Measurements from ENCODE around the gene LPAR3.
A peak's percentile ranks its signal among the peaks of the same experiment; 100 is the strongest.

Gene LPAR3

GRCh38 chr1:84853741-84854721 lies 39.0 kb downstream of the LPAR3 start:
- Mint-ChIP-seq H3K9me3 (no peaks in the 10 kb centered on the region), H3K27ac (peak overlapping the region; percentile 88), H3K27me3 (no peaks in the 10 kb centered on the region), H3K4me1 (peaks cover 52% of the 10 kb centered on the region), H3K4me3 (peak overlapping the region; percentile 71), H3K36me3 (no peaks in the 10 kb centered on the region)

- Mint-ChIP-seq H3K27ac (peak overlapping the region; percentile 52), H3K9me3 (no peaks in the 10 kb centered on the region), H3K36me3 (no peaks in the 10 kb centered on the region), H3K27me3 (no peaks in the 10 kb centered on the region), H3K4me1 (peaks cover 57% of the 10 kb centered on the region), H3K4me3 (no peak overlapping the region)
These were observed 41.2 kb downstream of the LPAR3 start for GRCh38 chr1:84851839-84852238.

- no peaks in the 10 kb centered on the region for H3K27me3 Mint-ChIP-seq
- H3K27ac Mint-ChIP-seq: no peak overlapping the region
- no peaks in the 10 kb centered on the region for H3K9me3 Mint-ChIP-seq
- H3K36me3 Mint-ChIP-seq: no peaks in the 10 kb centered on the region
- peaks cover 40% of the 10 kb centered on the region for H3K4me1 Mint-ChIP-seq
- H3K4me3 Mint-ChIP-seq: no peak overlapping the region
These were observed 43.5 kb downstream of the LPAR3 start for GRCh38 chr1:84849357-84849975.

GRCh38 chr1:84847253-84848250 lies 45.5 kb downstream of the LPAR3 start:
- Mint-ChIP-seq H3K36me3 (no peaks in the 10 kb centered on the region), H3K4me1 (peaks cover 21% of the 10 kb centered on the region), H3K9me3 (no peaks in the 10 kb centered on the region), H3K27ac (no peak overlapping the region), H3K4me3 (no peak overlapping the region), H3K27me3 (no peaks in the 10 kb centered on the region)

- H3K4me3 Mint-ChIP-seq: no peak overlapping the region
- no peaks in the 10 kb centered on the region for H3K36me3 Mint-ChIP-seq
- no peak overlapping the region for H3K27ac Mint-ChIP-seq
- H3K9me3 Mint-ChIP-seq: no peaks in the 10 kb centered on the region
- H3K27me3 Mint-ChIP-seq: no peaks in the 10 kb centered on the region
- H3K4me1 Mint-ChIP-seq: peaks cover 12% of the 10 kb centered on the region
These were observed 46.6 kb downstream of the LPAR3 start for GRCh38 chr1:84846387-84846786.

- H3K4me3 Mint-ChIP-seq: no peak overlapping the region
- peaks cover 12% of the 10 kb centered on the region for H3K4me1 Mint-ChIP-seq
- no peaks in the 10 kb centered on the region for H3K27me3 Mint-ChIP-seq
- no peaks in the 10 kb centered on the region for H3K36me3 Mint-ChIP-seq
- H3K27ac Mint-ChIP-seq: no peak overlapping the region
- no peaks in the 10 kb centered on the region for H3K9me3 Mint-ChIP-seq
These were observed 47.6 kb downstream of the LPAR3 start for GRCh38 chr1:84845357-84845756.

GRCh38 chr1:84844094-84844493 lies 48.9 kb downstream of the LPAR3 start:
- no peaks in the 10 kb centered on the region for H3K36me3 Mint-ChIP-seq
- no peak overlapping the region for H3K4me3 Mint-ChIP-seq
- no peak overlapping the region for H3K27ac Mint-ChIP-seq
- peaks cover 12% of the 10 kb centered on the region for H3K4me1 Mint-ChIP-seq
- H3K27me3 Mint-ChIP-seq: no peaks in the 10 kb centered on the region
- H3K9me3 Mint-ChIP-seq: no peaks in the 10 kb centered on the region

- Mint-ChIP-seq H3K27ac (no peak overlapping the region), H3K9me3 (no peaks in the 10 kb centered on the region), H3K4me3 (no peak overlapping the region), H3K4me1 (peaks cover 8% of the 10 kb centered on the region), H3K36me3 (no peaks in the 10 kb centered on the region), H3K27me3 (no peaks in the 10 kb centered on the region)
These were observed 50.2 kb downstream of the LPAR3 start for GRCh38 chr1:84842748-84843231.

GRCh38 chr1:84841971-84842370 lies 51.0 kb downstream of the LPAR3 start:
- Mint-ChIP-seq H3K27me3 (no peaks in the 10 kb centered on the region), H3K4me1 (peaks cover 2% of the 10 kb centered on the region), H3K4me3 (no peak overlapping the region), H3K9me3 (no peaks in the 10 kb centered on the region), H3K27ac (no peak overlapping the region), H3K36me3 (no peaks in the 10 kb centered on the region)

GRCh38 chr1:84840346-84840745 lies 52.7 kb downstream of the LPAR3 start:
- no peaks in the 10 kb centered on the region for H3K9me3 Mint-ChIP-seq
- H3K4me3 Mint-ChIP-seq: no peak overlapping the region
- H3K27ac Mint-ChIP-seq: no peak overlapping the region
- no peaks in the 10 kb centered on the region for H3K27me3 Mint-ChIP-seq
- no peaks in the 10 kb centered on the region for H3K4me1 Mint-ChIP-seq
- H3K36me3 Mint-ChIP-seq: no peaks in the 10 kb centered on the region

- H3K9me3 Mint-ChIP-seq: no peaks in the 10 kb centered on the region
- H3K4me1 Mint-ChIP-seq: no peaks in the 10 kb centered on the region
- H3K4me3 Mint-ChIP-seq: no peak overlapping the region
- no peak overlapping the region for H3K27ac Mint-ChIP-seq
- no peaks in the 10 kb centered on the region for H3K27me3 Mint-ChIP-seq
- no peaks in the 10 kb centered on the region for H3K36me3 Mint-ChIP-seq
These were observed 53.5 kb downstream of the LPAR3 start for GRCh38 chr1:84839544-84839943.

GRCh38 chr1:84836145-84836544 lies 56.9 kb downstream of the LPAR3 start:
- H3K4me3 Mint-ChIP-seq: no peak overlapping the region
- no peaks in the 10 kb centered on the region for H3K36me3 Mint-ChIP-seq
- H3K27me3 Mint-ChIP-seq: no peaks in the 10 kb centered on the region
- H3K9me3 Mint-ChIP-seq: no peaks in the 10 kb centered on the region
- no peak overlapping the region for H3K27ac Mint-ChIP-seq
- no peaks in the 10 kb centered on the region for H3K4me1 Mint-ChIP-seq

- Mint-ChIP-seq H3K27me3 (no peaks in the 10 kb centered on the region), H3K27ac (no peak overlapping the region), H3K36me3 (no peaks in the 10 kb centered on the region), H3K9me3 (no peaks in the 10 kb centered on the region), H3K4me3 (no peak overlapping the region), H3K4me1 (no peaks in the 10 kb centered on the region)
These were observed 57.8 kb downstream of the LPAR3 start for GRCh38 chr1:84835169-84835568.

- Mint-ChIP-seq H3K27ac (no peak overlapping the region), H3K4me3 (no peak overlapping the region)
These were observed 58.5 kb downstream of the LPAR3 start for GRCh38 chr1:84834419-84835064.

GRCh38 chr1:84833194-84833593 lies 59.8 kb downstream of the LPAR3 start:
- Mint-ChIP-seq H3K27me3 (no peaks in the 10 kb centered on the region), H3K4me1 (no peaks in the 10 kb centered on the region), H3K4me3 (no peak overlapping the region), H3K9me3 (no peaks in the 10 kb centered on the region), H3K27ac (no peak overlapping the region), H3K36me3 (peaks cover 2% of the 10 kb centered on the region)

More at GRCh38 chr1:84834419-84835064, 58.5 kb downstream of the LPAR3 start:
- Mint-ChIP-seq H3K4me1 (no peaks in the 10 kb centered on the region), H3K27me3 (no peaks in the 10 kb centered on the region), H3K9me3 (no peaks in the 10 kb centered on the region), H3K36me3 (peaks cover 2% of the 10 kb centered on the region)

All from activated naive CD4-positive, alpha-beta T cell treated with anti-CD3 and anti-CD28 coated beads, Interleukin-2, amount 50 U/mL, for 24 hours (primary cell).